ENCODE measurements around the gene FHAD1. TPM values are rescaled to one million over a fixed set of nuclear protein-coding genes. Genes with fewer than 3 reads are reported as not detected.

The FHAD1 gene
- total RNA-seq, 2 experiments from 2014 or later: not detected

DNA sequence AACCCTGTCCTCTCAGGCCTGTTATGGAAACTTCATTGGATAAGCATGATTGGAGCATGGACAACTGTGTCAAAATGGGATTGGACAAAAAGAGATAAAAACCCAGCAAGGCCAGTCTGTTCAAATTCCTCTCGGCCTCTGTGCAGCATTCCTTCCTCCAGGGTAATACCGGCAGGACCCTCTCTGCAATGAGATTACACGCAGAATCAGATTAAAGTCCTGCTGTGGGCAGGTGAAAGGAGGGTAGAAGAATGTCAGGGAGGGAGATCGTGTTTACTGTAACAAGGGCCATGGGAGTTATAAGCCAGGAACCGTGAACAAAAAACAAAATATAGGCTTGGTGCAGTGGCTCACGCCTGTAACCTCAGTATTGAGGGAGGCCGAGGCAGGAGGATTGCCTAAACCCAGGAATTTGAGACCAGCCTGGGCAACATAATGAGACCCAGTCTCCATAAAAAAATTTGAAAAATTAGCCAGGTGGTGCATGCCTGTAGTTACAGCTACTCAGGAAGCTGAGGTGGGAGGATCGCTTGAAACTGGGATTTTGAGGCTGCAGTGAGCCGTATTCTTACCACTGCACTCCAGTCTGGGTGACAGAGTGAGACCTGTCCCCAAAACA lies 157.0 kb downstream of the FHAD1 start:
- ChIA-PET CTCF (interaction anchor here (0.9 kb wide), 1 partner anchor 27 kb away, joined by 3 read pairs; no protein-coding TSS in a partner anchor), POLR2A (no interaction called here)
- Histone ChIP-seq H3K27me3 (ENCODE audit: control insufficient read depth in 1 of 2, insufficient read depth in 2 of 2, low read length in 2 of 2) (no peaks in the 10 kb centered on the region), H3K4me3 (ENCODE audit: low read length) (no peak overlapping the region), H3K27ac (ENCODE audit: low read depth in 1 of 2, low read length in 2 of 2) (no peak overlapping the region), H3K4me1 (ENCODE audit: insufficient read depth, low read length) (peaks cover 21% of the 10 kb centered on the region), H3K9me3 (ENCODE audit: control insufficient read depth in 1 of 2, insufficient read depth in 1 of 2, low read length in 2 of 2) (peaks cover 0 to 5% of the 10 kb centered on the region in 2 experiments), H3K36me3 (ENCODE audit: insufficient read depth, low read length) (no peaks in the 10 kb centered on the region)
- intact Hi-C loops (cut with DNase I, micrococcal nuclease): no loop called here
- H3K36me3 Mint-ChIP-seq (ENCODE audit: low read depth): no peaks in the 10 kb centered on the region
- H3K27ac Mint-ChIP-seq: no peak overlapping the region
- ATAC-seq (ENCODE audit: poor library complexity) (no peak), DNase-seq (no peak)
- peaks cover 2% of the 10 kb centered on the region for H3K4me1 Mint-ChIP-seq (ENCODE audit: low read depth)
- no peak overlapping the region for H3K4me3 Mint-ChIP-seq
- no peaks in the 10 kb centered on the region for H3K27me3 Mint-ChIP-seq
- H3K9me3 Mint-ChIP-seq: peaks cover 3% of the 10 kb centered on the region
- TF ChIP-seq, protein P1, sequence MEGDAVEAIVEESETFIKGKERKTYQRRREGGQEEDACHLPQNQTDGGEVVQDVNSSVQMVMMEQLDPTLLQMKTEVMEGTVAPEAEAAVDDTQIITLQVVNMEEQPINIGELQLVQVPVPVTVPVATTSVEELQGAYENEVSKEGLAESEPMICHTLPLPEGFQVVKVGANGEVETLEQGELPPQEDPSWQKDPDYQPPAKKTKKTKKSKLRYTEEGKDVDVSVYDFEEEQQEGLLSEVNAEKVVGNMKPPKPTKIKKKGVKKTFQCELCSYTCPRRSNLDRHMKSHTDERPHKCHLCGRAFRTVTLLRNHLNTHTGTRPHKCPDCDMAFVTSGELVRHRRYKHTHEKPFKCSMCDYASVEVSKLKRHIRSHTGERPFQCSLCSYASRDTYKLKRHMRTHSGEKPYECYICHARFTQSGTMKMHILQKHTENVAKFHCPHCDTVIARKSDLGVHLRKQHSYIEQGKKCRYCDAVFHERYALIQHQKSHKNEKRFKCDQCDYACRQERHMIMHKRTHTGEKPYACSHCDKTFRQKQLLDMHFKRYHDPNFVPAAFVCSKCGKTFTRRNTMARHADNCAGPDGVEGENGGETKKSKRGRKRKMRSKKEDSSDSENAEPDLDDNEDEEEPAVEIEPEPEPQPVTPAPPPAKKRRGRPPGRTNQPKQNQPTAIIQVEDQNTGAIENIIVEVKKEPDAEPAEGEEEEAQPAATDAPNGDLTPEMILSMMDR (IDR thresholded peaks at IDR 0.05): no peak

- no peaks in the 10 kb centered on the region for H3K9me3 Mint-ChIP-seq
- Histone ChIP-seq H3K27ac (ENCODE audit: low read depth in 1 of 2, low read length in 2 of 2) (no peak overlapping the region), H3K27me3 (ENCODE audit: control insufficient read depth in 1 of 2, insufficient read depth in 2 of 2, low read length in 2 of 2) (no peaks in the 10 kb centered on the region), H3K4me1 (ENCODE audit: insufficient read depth, low read length) (peaks cover 25% of the 10 kb centered on the region), H3K36me3 (ENCODE audit: insufficient read depth, low read length) (no peaks in the 10 kb centered on the region), H3K9me3 (ENCODE audit: control insufficient read depth in 1 of 2, insufficient read depth in 1 of 2, low read length in 2 of 2) (no peaks in the 10 kb centered on the region), H3K4me3 (ENCODE audit: low read length) (no peak overlapping the region)
- H3K27me3 Mint-ChIP-seq: no peaks in the 10 kb centered on the region
- no peak overlapping the region for H3K4me3 Mint-ChIP-seq
- H3K4me1 Mint-ChIP-seq (ENCODE audit: low read depth): peaks cover 6% of the 10 kb centered on the region
- H3K36me3 Mint-ChIP-seq (ENCODE audit: low read depth): no peaks in the 10 kb centered on the region
- DNase-seq (peak in 2 of 14 experiments; percentile 42 to 56), ATAC-seq (ENCODE audit: poor library complexity) (no peak)
- TF ChIP-seq, protein P1 (IDR thresholded peaks at IDR 0.05): no peak
- H3K27ac Mint-ChIP-seq: no peak overlapping the region
- POLR2A ChIA-PET: no interaction called here
- CTCF ChIA-PET: interaction anchor here (0.7 to 1.8 kb wide), 2 partner anchors 25 to 82 kb away, joined by 3 to 6 read pairs; no protein-coding TSS in a partner anchor
- intact Hi-C loops (cut with DNase I, micrococcal nuclease): no loop called here
Measured at GRCh38 chr1:15405106-15405850, 158.3 kb downstream of the FHAD1 start.

GRCh38 chr1:15406614-15407559 lies 159.9 kb downstream of the FHAD1 start:
- DNase-seq (no peak), ATAC-seq (ENCODE audit: poor library complexity) (no peak)
- H3K27me3 Mint-ChIP-seq: no peaks in the 10 kb centered on the region
- TF ChIP-seq, protein P1 (IDR thresholded peaks at IDR 0.05): no peak
- intact Hi-C loops (cut with DNase I, micrococcal nuclease): no loop called here
- peaks cover 5% of the 10 kb centered on the region for H3K36me3 Mint-ChIP-seq (ENCODE audit: low read depth)
- H3K36me3 ChIP-seq (ENCODE audit: insufficient read depth, low read length): no peaks in the 10 kb centered on the region
- peaks cover 20% of the 10 kb centered on the region for H3K4me1 Mint-ChIP-seq (ENCODE audit: low read depth)
- H3K27ac Mint-ChIP-seq: peak overlapping the region; percentile 94
- H3K4me1 ChIP-seq (ENCODE audit: insufficient read depth, low read length): peaks cover 41% of the 10 kb centered on the region
- H3K9me3 ChIP-seq (ENCODE audit: control insufficient read depth in 1 of 2, insufficient read depth in 1 of 2, low read length in 2 of 2): no peaks in the 10 kb centered on the region
- H3K4me3 Mint-ChIP-seq: peak overlapping the region; percentile 74
- H3K27me3 ChIP-seq (ENCODE audit: control insufficient read depth in 1 of 2, insufficient read depth in 2 of 2, low read length in 2 of 2): no peaks in the 10 kb centered on the region
- no peaks in the 10 kb centered on the region for H3K9me3 Mint-ChIP-seq
- POLR2A ChIA-PET: no interaction called here
- CTCF ChIA-PET: interaction anchor here (1.0 to 1.8 kb wide), 2 partner anchors 24 to 84 kb away, joined by 3 to 6 read pairs; no protein-coding TSS in a partner anchor
- no peak overlapping the region for H3K27ac ChIP-seq (ENCODE audit: low read depth in 1 of 2, low read length in 2 of 2)
- no peak overlapping the region for H3K4me3 ChIP-seq (ENCODE audit: low read length)

Measured in CD4-positive, alpha-beta T cell (primary cell).